K562 (cell line): ENCODE measurements around the gene RNH1. TPM values are rescaled to one million over a fixed set of nuclear protein-coding genes. Genes with fewer than 3 reads are reported as not detected.

Source experiments
- ATAC-seq: fragments of 200-7000 bp; cut with Tn5 transposase; 3 replicates; pipeline ENCODE4 v1.9.1; 2020; ENCODE audit warnings: moderate library complexity
- BruUV-seq: library from RNA; stranded (reverse); fragments of 400-500 nt; replicated peaks from 2 replicates; lab custom pipeline; 2021; lab: Mats Ljungman, UMichigan
- CTCF ChIA-PET: fragments of 300-600 bp; formaldehyde crosslinking; extraction: SDS; loops from one replicate; lab custom pipeline; 2021; ENCODE audit warnings: low intra/inter-chr PET ratio; lab: Yijun Ruan, JAX
- POLR2A ChIA-PET: fragments of 300-600, 350-650 bp; sonication (Branson Sonifier 250); formaldehyde crosslinking; extraction: SDS; loops from one replicate; lab custom pipeline; 2021; ENCODE audit warnings: antibody characterized with exemption, inconsistent platforms; lab: Yijun Ruan, JAX
- DNase-seq, 4 experiments: peaks; one replicate each; pipeline versions ENCODE4 v3.0.0 to v3.0.0-alpha.2; 2011 to 2018; ENCODE audit warnings: low spot score in 3 of 4, mixed read lengths in 3 of 4; ENCODE audit errors: extremely low read depth in 1 of 4
- FAIRE-seq: peaks from 2 replicates; lab custom pipeline; 2011; peaks lifted over from hg19 to GRCh38; lab: Jason Lieb, UNC
- H2AFZ ChIP-seq: 2 replicates; pipeline ENCODE4 v1.6.0; 2011; ENCODE audit warnings: low read depth, low read length, control low read depth, inconsistent platforms
- H3K27ac ChIP-seq: fragments of 200-600 bp; 3 replicates; pipeline ENCODE4 v1.8.0; 2011; ENCODE audit warnings: low read depth, mild to moderate bottlenecking, control low read depth, inconsistent platforms, low read length, moderate library complexity, mixed read lengths; ENCODE audit errors: extremely low read depth
- H3K27me3 ChIP-seq, 2 experiments: fragments of 300-600 bp in 1 of 2; 2 replicates in 1 of 2; 3 replicates in 1 of 2; pipeline versions ENCODE4 v1.6.0 to v1.8.0; 2011; ENCODE audit warnings: inconsistent platforms in 2 of 2, low read length in 2 of 2, mild to moderate bottlenecking in 1 of 2, mixed read lengths in 1 of 2, moderate library complexity in 1 of 2; ENCODE audit not compliant: control insufficient read depth in 2 of 2, insufficient read depth in 2 of 2
- H3K36me3 ChIP-seq: fragments of 300-600 bp; 3 replicates; pipeline ENCODE4 v1.8.0; 2011; ENCODE audit warnings: mild to moderate bottlenecking, low read length, inconsistent platforms; ENCODE audit not compliant: control insufficient read depth, insufficient read depth
- H3K4me1 ChIP-seq, 2 experiments: fragments of 200-600 bp in 1 of 2; replicated peaks in 1 of 2; 2 replicates in 1 of 2; 3 replicates in 1 of 2; pipeline versions ENCODE4 v1.5.1 to v1.8.0; 2011; ENCODE audit warnings: inconsistent platforms in 2 of 2, low read length in 2 of 2, mild to moderate bottlenecking in 1 of 2, mixed read lengths in 1 of 2, moderate library complexity in 1 of 2; ENCODE audit not compliant: control insufficient read depth in 2 of 2, insufficient read depth in 2 of 2
- H3K4me2 ChIP-seq: 2 replicates; pipeline ENCODE4 v1.6.1; 2011; ENCODE audit warnings: low read length, control low read depth, inconsistent platforms, mixed read lengths; ENCODE audit not compliant: insufficient read depth
- H3K4me3 ChIP-seq: fragments of 200-600 bp; sonication (generic), shearing (Covaris generic); 2 replicates; pipeline ENCODE4 v1.5.1; 2016; ENCODE audit warnings: control low read depth, inconsistent platforms
- H3K79me2 ChIP-seq: fragments of 200-600 bp; 3 replicates; pipeline ENCODE4 v1.8.0; 2011; ENCODE audit warnings: low read length, inconsistent platforms; ENCODE audit not compliant: control insufficient read depth, insufficient read depth
- H3K9ac ChIP-seq, 2 experiments: 2 replicates each; pipeline versions ENCODE4 v1.6.0 to v1.6.1; 2011; ENCODE audit warnings: low read depth in 2 of 2, low read length in 2 of 2, control low read depth in 1 of 2, inconsistent platforms in 1 of 2, mild to moderate bottlenecking in 1 of 2, mixed read lengths in 1 of 2; ENCODE audit not compliant: insufficient read depth in 1 of 2
- H3K9me1 ChIP-seq: one replicate; pipeline ENCODE4 v1.6.0; 2011; ENCODE audit warnings: inconsistent platforms, mild to moderate bottlenecking, low read length, moderate library complexity; ENCODE audit not compliant: control insufficient read depth, insufficient read depth
- H3K9me3 ChIP-seq: replicated peaks from 2 replicates; pipeline ENCODE4 v1.5.1; 2011; ENCODE audit warnings: low read depth, low read length, inconsistent platforms; ENCODE audit not compliant: control insufficient read depth, insufficient read depth
- H4K20me1 ChIP-seq: replicated peaks from 2 replicates; pipeline ENCODE4 v1.6.1; 2011; ENCODE audit warnings: low read length, inconsistent platforms, mixed read lengths; ENCODE audit not compliant: control insufficient read depth, insufficient read depth
- FOXM1 ChIP-seq, 2 experiments: fragments of 450-650 bp in 1 of 2; sonication (generic) in 1 of 2; formaldehyde crosslinking in 1 of 2; IDR thresholded peaks; 2 replicates each; pipeline versions ENCODE4 v1.6.1 to v1.9.0; 2017 to 2022; ENCODE audit warnings: low read depth in 2 of 2, mild to moderate bottlenecking in 2 of 2, missing genetic modification reagents in 1 of 2, moderate library complexity in 1 of 2
- GTF2E2 ChIP-seq: fragments of 200-800 bp; sonication (Bioruptor generic); IDR thresholded peaks from 2 replicates; pipeline ENCODE4 v1.6.1; 2016; ENCODE audit warnings: missing genetic modification characterization, missing compliant biosample characterization
- MLX ChIP-seq, 2 experiments: fragments of 450-650 bp in 1 of 2; sonication (generic) in 1 of 2; formaldehyde crosslinking; conservative IDR thresholded peaks; 2 replicates each; pipeline versions ENCODE4 v1.4.0 to v1.8.1; 2020 to 2022; ENCODE audit warnings: mild to moderate bottlenecking in 1 of 2, missing genetic modification reagents in 1 of 2
- NR3C1 ChIP-seq: sonication (generic); formaldehyde crosslinking; IDR thresholded peaks from 2 replicates; pipeline ENCODE4 v1.8.1; 2022; ENCODE audit warnings: missing genetic modification reagents
- PCBP1 ChIP-seq: fragments of 200-400 bp; formaldehyde crosslinking; IDR thresholded peaks from 2 replicates; pipeline ENCODE4 v1.6.1; 2018; ENCODE audit warnings: mild to moderate bottlenecking, low read depth, low read length; ENCODE audit not compliant: poor library complexity, severe bottlenecking
- PKNOX1 ChIP-seq: fragments of 450-650 bp; IDR thresholded peaks from 2 replicates; pipeline ENCODE4 v1.6.1; 2016
- RB1 ChIP-seq: fragments of 450-650 bp; IDR thresholded peaks from 2 replicates; pipeline ENCODE4 v1.6.1; 2017; ENCODE audit warnings: low read depth, mild to moderate bottlenecking
- ZBTB9 ChIP-seq: fragments of 450-650 bp; formaldehyde crosslinking; IDR thresholded peaks from 2 replicates; pipeline ENCODE4 v1.4.0; 2020; ENCODE audit warnings: mild to moderate bottlenecking, moderate library complexity
- ZEB2 ChIP-seq: fragments of 450-650 bp; IDR thresholded peaks from 2 replicates; pipeline ENCODE4 v1.6.1; 2016
- ZNF75A ChIP-seq: fragments of 450-650 bp; formaldehyde crosslinking; IDR thresholded peaks from 2 replicates; pipeline ENCODE4 v1.4.0; 2020; ENCODE audit warnings: mild to moderate bottlenecking
- WGBS: fragments of 100-300 bp; shearing (Covaris generic); methylation state at CpG from one replicate; pipeline ENCODE4 v1.1.6; 2016; ENCODE audit warnings: low coverage, mixed read lengths; ENCODE audit not compliant: insufficient coverage; ENCODE audit errors: missing lambda C conversion rate; 5-methylcytosine and 5-hydroxymethylcytosine counted together
- in situ Hi-C: fragments of 300-500 bp; cut with MboI; formaldehyde crosslinking; loops from 4 replicates; pipeline ENCODE4 v1.15.0; 2018; ENCODE audit warnings: inconsistent platforms, mixed read lengths
- intact Hi-C: fragments of 100-400 bp; cut with micrococcal nuclease; formaldehyde crosslinking; loops from 2 replicates; pipeline ENCODE4 v1.14.2; 2022
- polyA plus RNA-seq, 8 experiments: library from polyadenylated mRNA; depleted of rRNA in 4 of 8; stranded (reverse) in 5 of 8; unstranded in 3 of 8; fragments of >200 nt; fragmentation: Nextera tagmentation in 2 of 8; fragmentation: Illumina TruSeq in 1 of 8; extraction: Ambion mirVana in 2 of 8; extraction: Trizol in 1 of 8; gene quantifications; 2 replicates each; pipeline versions ENCODE4 v1.2.1 to v1.2.3, GENCODE V29; 2011 to 2014; ENCODE audit warnings: inconsistent platforms in 1 of 8, missing spikeins in 1 of 8
- total RNA-seq, 7 experiments: library from RNA; depleted of rRNA in 6 of 7; stranded (reverse); fragments of >200 nt in 6 of 7; fragmentation: Illumina TruSeq in 2 of 7; extraction: Trizol in 2 of 7; gene quantifications; 2 replicates each; pipeline versions ENCODE4 v1.2.1 to v1.2.3, GENCODE V29; 2011 to 2021; ENCODE audit warnings: low replicate concordance in 1 of 7

The RNH1 gene
- total and polyA plus RNA-seq, 9 of the 15 experiments (the other 6 are each of a cell fraction or from before 2014, with no cell fraction given): 2.5 to 160 (median 44.3) TPM

GRCh38 chr11:537622-538430, 30.8 kb upstream of the RNH1 start:
- in situ Hi-C loops: no loop called here
- H3K79me2 ChIP-seq: peaks cover 17% of the 10 kb centered on the region
- TSS peak; percentile 47 for BruUV-seq
- H3K9ac ChIP-seq: peak overlapping the region; percentile 48 to 82; a peak in 3 of 4 replicates
- peaks cover 15% of the 10 kb centered on the region; the same call in 1 of the 3 replicates for H3K36me3 ChIP-seq
- peak overlapping the region; percentile 68 for H3K4me2 ChIP-seq
- peaks cover 22 to 76% of the 10 kb centered on the region in 2 experiments for H3K4me1 ChIP-seq
- no peak for FAIRE-seq
- H3K27ac ChIP-seq: peak overlapping the region; percentile 36; the same call in 2 of the 3 replicates
- CTCF ChIA-PET: no interaction called here
- H2AFZ ChIP-seq: peak overlapping the region; percentile 87
- no peaks in the 10 kb centered on the region for H3K9me3 ChIP-seq
- peak overlapping the region; percentile 33 for H3K4me3 ChIP-seq
- peaks cover 3% of the 10 kb centered on the region for H3K9me1 ChIP-seq
- H3K27me3 ChIP-seq: no peaks in the 10 kb centered on the region
- DNase-seq: no peak
- 0 out of 2 replicates have a peak, but pooled peaks cover 4% of the 10 kb centered on the region for H4K20me1 ChIP-seq
- ATAC-seq: no peak
- POLR2A ChIA-PET: interaction anchor here (0.6 to 0.8 kb wide), 3 partner anchors 15 to 279 kb away, joined by 3 read pairs; no protein-coding TSS in a partner anchor
- intact Hi-C loops: no loop called here
- WGBS: 29% methylated on average over 18 of the region's 19 CpGs
- TF ChIP-seq RB1: no peak
- TF ChIP-seq MLX (CRISPR knock-in tag; conservative IDR thresholded peaks at IDR 0.05): 0 out of 4 replicates have a peak, but pooled peaks of 1 of the 2 experiments have one; percentile 24
- no peak for TF ChIP-seq NR3C1 (CRISPR knock-in tag)
- no peak for TF ChIP-seq ZNF75A (CRISPR knock-in tag)
- 0 out of 2 replicates have a peak, but pooled peaks have one; percentile 23 for TF ChIP-seq ZBTB9 (CRISPR knock-in tag)
- TF ChIP-seq PKNOX1: no peak
- no peak for TF ChIP-seq GTF2E2 (tag)
- TF ChIP-seq ZEB2: no peak
- TF ChIP-seq FOXM1 (IDR thresholded peaks at IDR 0.05; ENCODE audit: low read depth): no peak
- TF ChIP-seq FOXM1 (CRISPR knock-in tag; IDR thresholded peaks at IDR 0.05; ENCODE audit: low read depth): no peak
- peak; percentile 20 for TF ChIP-seq PCBP1
